Neural progenitor cell (in vitro differentiated cells): Measurements from ENCODE around the gene PTPRU. TPM values are rescaled to one million over a fixed set of nuclear protein-coding genes. Genes with fewer than 3 reads are reported as not detected.

Experiments used
- DNase-seq: peaks from one replicate; pipeline ENCODE4 v3.0.0-alpha.2; 2016; ENCODE audit warnings: low spot score
- H2AFZ ChIP-seq: fragments of 200-600 bp; sonication (generic); replicated peaks from 2 replicates; pipeline ENCODE4 v1.6.1; 2016; ENCODE audit warnings: antibody characterized with exemption
- H3F3A ChIP-seq: fragments of 200-600 bp; sonication (generic); 2 replicates; pipeline ENCODE4 v1.6.1; 2016; ENCODE audit warnings: antibody characterized with exemption, low read depth
- H3K27ac ChIP-seq: fragments of 200-600 bp; sonication (generic); 2 replicates; pipeline ENCODE4 v1.5.1; 2016; ENCODE audit warnings: mild to moderate bottlenecking
- H3K27me3 ChIP-seq: fragments of 200-600 bp; sonication (generic); 2 replicates; pipeline ENCODE4 v1.6.1; 2016; ENCODE audit warnings: mild to moderate bottlenecking, moderate library complexity
- H3K36me3 ChIP-seq: fragments of 200-600 bp; sonication (generic); 2 replicates; pipeline ENCODE4 v1.5.1; 2016
- H3K4me1 ChIP-seq: fragments of 200-600 bp; sonication (generic); 2 replicates; pipeline ENCODE4 v1.6.1; 2016; ENCODE audit warnings: mixed run types
- H3K4me2 ChIP-seq: fragments of 200-600 bp; sonication (generic); 2 replicates; pipeline ENCODE4 v1.6.1; 2016
- H3K4me3 ChIP-seq: fragments of 200-600 bp; sonication (generic); 2 replicates; pipeline ENCODE4 v1.5.1; 2016
- H3K79me2 ChIP-seq: fragments of 200-600 bp; sonication (generic); 2 replicates; pipeline ENCODE4 v1.6.1; 2016; ENCODE audit warnings: low read depth
- H3K9ac ChIP-seq: fragments of 200-600 bp; sonication (generic); 2 replicates; pipeline ENCODE4 v1.6.1; 2016
- H3K9me3 ChIP-seq: fragments of 200-600 bp; sonication (generic); 2 replicates; pipeline ENCODE4 v1.5.1; 2016; ENCODE audit warnings: low read depth
- H4K20me1 ChIP-seq: fragments of 200-600 bp; sonication (generic); 2 replicates; pipeline ENCODE4 v1.6.1; 2016; ENCODE audit warnings: low read depth
- H3K27ac Mint-ChIP-seq: 3 replicates; pipeline ENCODE4 v1.8.0; 2021; ENCODE audit warnings: mixed read lengths
- H3K27me3 Mint-ChIP-seq: 2 replicates; pipeline ENCODE4 v1.8.0; 2022; ENCODE audit warnings: low read depth, mild to moderate bottlenecking, inconsistent platforms, moderate library complexity, mixed read lengths; ENCODE audit not compliant: insufficient read depth
- H3K36me3 Mint-ChIP-seq: 3 replicates; pipeline ENCODE4 v1.8.0; 2021; ENCODE audit warnings: mixed read lengths
- H3K4me1 Mint-ChIP-seq: 3 replicates; pipeline ENCODE4 v1.8.0; 2021; ENCODE audit warnings: mixed read lengths
- H3K4me3 Mint-ChIP-seq: 3 replicates; pipeline ENCODE4 v1.8.0; 2021; ENCODE audit warnings: mild to moderate bottlenecking, moderate library complexity, mixed read lengths
- H3K9me3 Mint-ChIP-seq: 3 replicates; pipeline ENCODE4 v1.8.0; 2020; ENCODE audit warnings: mixed read lengths
- CTCF ChIP-seq: fragments of 200-600 bp; sonication (generic); IDR thresholded peaks from 2 replicates; pipeline ENCODE4 v1.5.1; 2017; ENCODE audit warnings: antibody characterized with exemption, mild to moderate bottlenecking
- EZH2 ChIP-seq: fragments of 200-600 bp; sonication (generic); IDR thresholded peaks from 2 replicates; pipeline ENCODE4 v1.6.1; 2017; ENCODE audit warnings: antibody characterized with exemption, mild to moderate bottlenecking, moderate library complexity
- EZH2phosphoT487 ChIP-seq: fragments of 200-600 bp; sonication (generic); IDR thresholded peaks from 2 replicates; pipeline ENCODE4 v1.6.1; 2017; ENCODE audit warnings: antibody characterized with exemption
- total RNA-seq: library from RNA; depleted of rRNA; stranded (reverse); fragments of >200 nt; gene quantifications from 2 replicates; pipeline ENCODE4 v1.2.3, GENCODE V29; 2015; ENCODE audit warnings: low replicate concordance

PTPRU gene
- total RNA-seq, 1 donor from 2014 or later = 29.5 TPM

DNA sequence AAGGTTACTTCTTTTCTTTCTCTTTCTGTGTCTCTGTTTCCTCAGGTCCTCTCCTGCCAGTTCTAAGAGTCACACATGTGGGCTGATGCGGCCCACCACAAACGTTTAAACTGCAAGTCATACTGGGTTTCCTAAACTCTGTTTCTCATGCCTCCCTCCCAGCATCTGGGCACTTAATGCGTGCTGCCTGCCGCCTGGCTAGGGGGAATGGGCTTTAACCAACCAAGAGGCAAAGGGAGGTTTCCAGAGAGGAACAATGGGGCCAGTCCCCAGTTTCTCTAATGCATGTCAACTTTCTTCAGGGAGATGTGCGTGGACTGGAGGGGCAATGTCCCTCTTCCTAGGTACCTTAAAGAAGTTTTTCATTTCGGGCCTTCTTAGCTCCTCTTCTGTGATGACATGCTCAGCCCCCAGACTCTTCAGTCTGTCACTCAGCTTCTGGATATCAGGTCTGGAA, 34.7 kb upstream of the PTPRU start:
- TF ChIP-seq EZH2phosphoT487 (no peak), CTCF (no peak), EZH2 (no peak)
- H3K9me3 Mint-ChIP-seq = no peaks in the 10 kb centered on the region
- no peak overlapping the region for H3K9ac ChIP-seq

GRCh38 chr1:29202053-29202452, 34.3 kb upstream of the PTPRU start:
- no peaks in the 10 kb centered on the region for H3K79me2 ChIP-seq
- Mint-ChIP-seq H3K4me1 (peaks cover 11% of the 10 kb centered on the region), H3K4me3 (no peak overlapping the region), H3K27ac (no peak overlapping the region), H3K36me3 (peaks cover 10% of the 10 kb centered on the region), H3K9me3 (no peaks in the 10 kb centered on the region), H3K27me3 (no peaks in the 10 kb centered on the region)
- H3K4me2 ChIP-seq = no peak overlapping the region
- H3K4me1 ChIP-seq = no peaks in the 10 kb centered on the region
- no peak for TF ChIP-seq EZH2phosphoT487
- TF ChIP-seq CTCF = no peak
- no peak for TF ChIP-seq EZH2
- H2AFZ ChIP-seq = no peak overlapping the region
- DNase-seq = no peak
- H3K27me3 ChIP-seq = no peaks in the 10 kb centered on the region
- H3F3A ChIP-seq = no peaks in the 10 kb centered on the region
- H4K20me1 ChIP-seq = peaks cover 12% of the 10 kb centered on the region
- no peaks in the 10 kb centered on the region for H3K36me3 ChIP-seq
- H3K9me3 ChIP-seq = no peaks in the 10 kb centered on the region
- no peak overlapping the region for H3K27ac ChIP-seq
- no peak overlapping the region for H3K9ac ChIP-seq
- H3K4me3 ChIP-seq = no peak overlapping the region

More for the DNA sequence above, 34.7 kb upstream of the PTPRU start:
- Histone ChIP-seq H3K4me2 (no peak overlapping the region), H3K4me3 (no peak overlapping the region), H3K79me2 (no peaks in the 10 kb centered on the region), H3K27me3 (no peaks in the 10 kb centered on the region), H2AFZ (no peak overlapping the region), H3K27ac (no peak overlapping the region), H3F3A (no peaks in the 10 kb centered on the region), H4K20me1 (peaks cover 12% of the 10 kb centered on the region), H3K9me3 (no peaks in the 10 kb centered on the region), H3K4me1 (no peaks in the 10 kb centered on the region), H3K36me3 (no peaks in the 10 kb centered on the region)
- no peak for DNase-seq
- no peak overlapping the region for H3K27ac Mint-ChIP-seq
- no peak overlapping the region for H3K4me3 Mint-ChIP-seq
- peaks cover 11% of the 10 kb centered on the region for H3K4me1 Mint-ChIP-seq
- no peaks in the 10 kb centered on the region for H3K27me3 Mint-ChIP-seq
- H3K36me3 Mint-ChIP-seq = peaks cover 11% of the 10 kb centered on the region

- no peak overlapping the region for H3K4me2 ChIP-seq
Measured at GRCh38 chr1:29202584-29203340, 33.6 kb upstream of the PTPRU start.

More at GRCh38 chr1:29202584-29203340, 33.6 kb upstream of the PTPRU start:
- Histone ChIP-seq H3K4me3 (no peak overlapping the region), H3K9ac (no peak overlapping the region), H4K20me1 (peaks cover 12% of the 10 kb centered on the region), H2AFZ (no peak overlapping the region), H3K9me3 (no peaks in the 10 kb centered on the region), H3K79me2 (no peaks in the 10 kb centered on the region), H3K4me1 (no peaks in the 10 kb centered on the region), H3K36me3 (no peaks in the 10 kb centered on the region), H3F3A (no peaks in the 10 kb centered on the region), H3K27ac (no peak overlapping the region), H3K27me3 (no peaks in the 10 kb centered on the region)
- DNase-seq = peak; percentile 96
- TF ChIP-seq EZH2phosphoT487 = no peak
- TF ChIP-seq CTCF = peak; percentile 99
- Mint-ChIP-seq H3K27ac (no peak overlapping the region), H3K36me3 (peaks cover 8% of the 10 kb centered on the region), H3K4me1 (peaks cover 11% of the 10 kb centered on the region), H3K4me3 (no peak overlapping the region), H3K9me3 (no peaks in the 10 kb centered on the region), H3K27me3 (no peaks in the 10 kb centered on the region)
